CD8-positive, alpha-beta memory T cell (primary cell): ENCODE data around the gene EXOSC10. TPM values are rescaled to one million over a fixed set of nuclear protein-coding genes. Genes with fewer than 3 reads are reported as not detected.

Experiments
- CTCF ChIA-PET: fragments of 350-600 bp; sonication (Branson Sonifier 250); formaldehyde crosslinking; loops from one replicate; lab custom pipeline; 2021; ENCODE audit warnings: antibody characterized with exemption; lab: Charles Lee
- POLR2A ChIA-PET: fragments of 350-600 bp; sonication (Branson Sonifier 250); formaldehyde crosslinking; loops from one replicate; lab custom pipeline; 2021; ENCODE audit warnings: antibody characterized with exemption; lab: Charles Lee
- DNase-seq, 5 donors: peaks; one replicate each; pipeline versions ENCODE4 v3.0.0 to v3.0.0-alpha.2; 2020 to 2022; ENCODE audit warnings: mixed read lengths in 1 of 5
- H3K27ac ChIP-seq: one replicate; pipeline ENCODE4 v1.7.0; 2013; ENCODE audit warnings: low read depth, mild to moderate bottlenecking, low read length, moderate library complexity
- H3K27me3 ChIP-seq: 2 replicates; pipeline ENCODE4 v1.7.0; 2013; ENCODE audit warnings: low read length, mild to moderate bottlenecking; ENCODE audit not compliant: insufficient read depth, poor library complexity, severe bottlenecking
- H3K36me3 ChIP-seq: 2 replicates; pipeline ENCODE4 v1.7.0; 2013; ENCODE audit warnings: mild to moderate bottlenecking, low read length, moderate library complexity; ENCODE audit not compliant: insufficient read depth
- H3K4me1 ChIP-seq: 2 replicates; pipeline ENCODE4 v1.7.0; 2013; ENCODE audit warnings: mild to moderate bottlenecking, low read length, moderate library complexity; ENCODE audit not compliant: insufficient read depth
- H3K4me3 ChIP-seq: 2 replicates; pipeline ENCODE4 v1.7.0; 2013; ENCODE audit warnings: mild to moderate bottlenecking, low read length
- H3K9me3 ChIP-seq: 2 replicates; pipeline ENCODE4 v1.7.0; 2013; ENCODE audit warnings: mild to moderate bottlenecking, low read length
- H3K27ac Mint-ChIP-seq, 8 donors: one replicate each; pipeline ENCODE4 v1.8.0; 2020 to 2021; ENCODE audit warnings: mixed read lengths in 8 of 8, mild to moderate bottlenecking in 6 of 8, inconsistent platforms in 3 of 8, moderate library complexity in 3 of 8
- H3K27me3 Mint-ChIP-seq, 2 donors: one replicate each; pipeline ENCODE4 v1.8.0; 2020 to 2021; ENCODE audit warnings: mixed read lengths in 2 of 2, mild to moderate bottlenecking in 1 of 2, moderate library complexity in 1 of 2
- H3K36me3 Mint-ChIP-seq, 3 donors: one replicate each; pipeline ENCODE4 v1.8.0; 2020 to 2021; ENCODE audit warnings: mixed read lengths in 3 of 3, inconsistent platforms in 1 of 3, mild to moderate bottlenecking in 1 of 3
- H3K4me1 Mint-ChIP-seq, 3 donors: one replicate each; pipeline ENCODE4 v1.8.0; 2020 to 2021; ENCODE audit warnings: mixed read lengths in 3 of 3, inconsistent platforms in 1 of 3, mild to moderate bottlenecking in 1 of 3
- H3K4me3 Mint-ChIP-seq, 7 donors: one replicate each; pipeline ENCODE4 v1.8.0; 2020 to 2021; ENCODE audit warnings: mixed read lengths in 7 of 7, mild to moderate bottlenecking in 6 of 7, moderate library complexity in 4 of 7, inconsistent platforms in 2 of 7
- H3K9me3 Mint-ChIP-seq, 5 donors: one replicate each; pipeline ENCODE4 v1.8.0; 2020 to 2022; ENCODE audit warnings: mixed read lengths in 5 of 5, mild to moderate bottlenecking in 3 of 5, moderate library complexity in 2 of 5, inconsistent platforms in 1 of 5
- polyA plus RNA-seq: library from polyadenylated mRNA; unstranded; fragments of 300-500 nt; fragmentation: Illumina TruSeq; gene quantifications from one replicate; pipeline ENCODE4 v1.2.3, GENCODE V29; 2021
- total RNA-seq, 2 experiments: library from RNA; stranded (reverse); gene quantifications; one replicate each; pipeline ENCODE4 v1.2.3, GENCODE V29; 2021

Gene EXOSC10
- total and polyA plus RNA-seq, 3 experiments from 2014 or later, result 46.4 to 94.0 (median 92.9) TPM

GRCh38 chr1:11138952-11139351 lies 39.3 kb upstream of the EXOSC10 start:
- no peaks in the 10 kb centered on the region for H3K4me1 ChIP-seq
- no peak overlapping the region for H3K4me3 ChIP-seq
- peaks cover 9 to 68% (median 15%) of the 10 kb centered on the region in 3 donors for H3K36me3 Mint-ChIP-seq
- H3K27me3 ChIP-seq, result no peaks in the 10 kb centered on the region
- H3K9me3 ChIP-seq, result no peaks in the 10 kb centered on the region
- H3K27ac ChIP-seq, result no peak overlapping the region
- peaks cover 0 to 2% (median 0%) of the 10 kb centered on the region in 3 donors for H3K4me1 Mint-ChIP-seq
- H3K9me3 Mint-ChIP-seq, result no peaks in the 10 kb centered on the region
- DNase-seq, result no peak
- no peaks in the 10 kb centered on the region for H3K27me3 Mint-ChIP-seq
- H3K36me3 ChIP-seq, result peaks cover 35% of the 10 kb centered on the region
- H3K27ac Mint-ChIP-seq, result peak overlapping the region in 2 of 8 donors; percentile 73 to 82
- ChIA-PET POLR2A (interaction anchor here (0.5 kb wide), 1 partner anchor 593 kb away, joined by 3 read pairs; no protein-coding TSS in a partner anchor), CTCF (no interaction called here)
- H3K4me3 Mint-ChIP-seq, result no peak overlapping the region

- DNase-seq, result no peak
- Histone ChIP-seq H3K4me1 (no peaks in the 10 kb centered on the region), H3K4me3 (no peak overlapping the region), H3K9me3 (no peaks in the 10 kb centered on the region), H3K36me3 (peaks cover 42% of the 10 kb centered on the region), H3K27ac (no peak overlapping the region), H3K27me3 (no peaks in the 10 kb centered on the region)
- Mint-ChIP-seq H3K4me3 (no peak overlapping the region), H3K36me3 (peaks cover 6 to 68% (median 7%) of the 10 kb centered on the region in 3 donors), H3K4me1 (no peaks in the 10 kb centered on the region), H3K9me3 (no peaks in the 10 kb centered on the region), H3K27me3 (no peaks in the 10 kb centered on the region), H3K27ac (peak overlapping the region in 1 of 8 donors; percentile 58)
- POLR2A ChIA-PET, result no interaction called here
- CTCF ChIA-PET, result no interaction called here
Measured at GRCh38 chr1:11138029-11138428, 38.4 kb upstream of the EXOSC10 start.

GRCh38 chr1:11134898-11135266 lies 35.2 kb upstream of the EXOSC10 start:
- Histone ChIP-seq H3K27me3 (no peaks in the 10 kb centered on the region), H3K4me1 (no peaks in the 10 kb centered on the region), H3K36me3 (peaks cover 67% of the 10 kb centered on the region), H3K4me3 (no peak overlapping the region), H3K27ac (no peak overlapping the region), H3K9me3 (no peaks in the 10 kb centered on the region)
- Mint-ChIP-seq H3K4me1 (no peaks in the 10 kb centered on the region), H3K36me3 (peaks cover 11 to 86% (median 15%) of the 10 kb centered on the region in 3 donors), H3K27me3 (no peaks in the 10 kb centered on the region), H3K4me3 (no peak overlapping the region), H3K9me3 (no peaks in the 10 kb centered on the region), H3K27ac (no peak overlapping the region)
- no peak for DNase-seq
- ChIA-PET CTCF (interaction anchor here (0.9 kb wide), 1 partner anchor 11 kb away, joined by 3 read pairs; no protein-coding TSS in a partner anchor), POLR2A (no interaction called here)

GRCh38 chr1:11134251-11134897 lies 34.7 kb upstream of the EXOSC10 start:
- CTCF ChIA-PET, result interaction anchor here (0.9 to 1.5 kb wide), 2 partner anchors 12 to 97 kb away, joined by 3 to 5 read pairs; no protein-coding TSS in a partner anchor
- POLR2A ChIA-PET, result no interaction called here
- peaks cover 16 to 86% (median 20%) of the 10 kb centered on the region in 3 donors for H3K36me3 Mint-ChIP-seq
- Histone ChIP-seq H3K36me3 (peaks cover 71% of the 10 kb centered on the region), H3K9me3 (no peaks in the 10 kb centered on the region), H3K27ac (no peak overlapping the region), H3K27me3 (no peaks in the 10 kb centered on the region), H3K4me1 (no peaks in the 10 kb centered on the region), H3K4me3 (no peak overlapping the region)
- no peaks in the 10 kb centered on the region for H3K4me1 Mint-ChIP-seq
- H3K27me3 Mint-ChIP-seq, result no peaks in the 10 kb centered on the region
- H3K9me3 Mint-ChIP-seq, result no peaks in the 10 kb centered on the region
- no peak overlapping the region for H3K27ac Mint-ChIP-seq
- DNase-seq, result no peak
- H3K4me3 Mint-ChIP-seq, result no peak overlapping the region

GRCh38 chr1:11132563-11133293 lies 33.1 kb upstream of the EXOSC10 start:
- Histone ChIP-seq H3K9me3 (no peaks in the 10 kb centered on the region), H3K4me3 (no peak overlapping the region), H3K4me1 (no peaks in the 10 kb centered on the region), H3K36me3 (peaks cover 72% of the 10 kb centered on the region), H3K27me3 (no peaks in the 10 kb centered on the region), H3K27ac (no peak overlapping the region)
- Mint-ChIP-seq H3K27ac (no peak overlapping the region), H3K4me3 (no peak overlapping the region), H3K9me3 (no peaks in the 10 kb centered on the region), H3K4me1 (no peaks in the 10 kb centered on the region), H3K27me3 (no peaks in the 10 kb centered on the region), H3K36me3 (peaks cover 12 to 86% (median 20%) of the 10 kb centered on the region in 3 donors)
- DNase-seq, result no peak
- ChIA-PET CTCF (interaction anchor here (1.5 kb wide), 1 partner anchor 95 kb away, joined by 5 read pairs; no protein-coding TSS in a partner anchor), POLR2A (no interaction called here)

GRCh38 chr1:11131816-11132215 lies 32.1 kb upstream of the EXOSC10 start:
- no peaks in the 10 kb centered on the region for H3K9me3 ChIP-seq
- no peaks in the 10 kb centered on the region for H3K4me1 ChIP-seq
- DNase-seq, result no peak
- no peaks in the 10 kb centered on the region for H3K27me3 Mint-ChIP-seq
- H3K27ac ChIP-seq, result no peak overlapping the region
- H3K4me1 Mint-ChIP-seq, result no peaks in the 10 kb centered on the region
- no peak overlapping the region for H3K4me3 Mint-ChIP-seq
- H3K27ac Mint-ChIP-seq, result no peak overlapping the region
- peaks cover 15 to 89% (median 27%) of the 10 kb centered on the region in 3 donors for H3K36me3 Mint-ChIP-seq
- no peaks in the 10 kb centered on the region for H3K9me3 Mint-ChIP-seq
- peaks cover 74% of the 10 kb centered on the region for H3K36me3 ChIP-seq
- ChIA-PET CTCF (no interaction called here), POLR2A (no interaction called here)
- H3K27me3 ChIP-seq, result no peaks in the 10 kb centered on the region
- no peak overlapping the region for H3K4me3 ChIP-seq

GRCh38 chr1:11130406-11130805 lies 30.7 kb upstream of the EXOSC10 start:
- Mint-ChIP-seq H3K9me3 (no peaks in the 10 kb centered on the region), H3K27ac (no peak overlapping the region), H3K4me3 (no peak overlapping the region), H3K27me3 (no peaks in the 10 kb centered on the region), H3K36me3 (peaks cover 15 to 97% (median 33%) of the 10 kb centered on the region in 3 donors), H3K4me1 (no peaks in the 10 kb centered on the region)
- CTCF ChIA-PET, result no interaction called here
- DNase-seq, result no peak
- POLR2A ChIA-PET, result no interaction called here
- Histone ChIP-seq H3K9me3 (no peaks in the 10 kb centered on the region), H3K4me3 (no peak overlapping the region), H3K27ac (no peak overlapping the region), H3K36me3 (peaks cover 82% of the 10 kb centered on the region), H3K27me3 (no peaks in the 10 kb centered on the region), H3K4me1 (no peaks in the 10 kb centered on the region)
